HCT116 (cell line): Measurements from ENCODE around the gene DEF6. TPM values are rescaled to one million over a fixed set of nuclear protein-coding genes. Genes with fewer than 3 reads are reported as not detected.

ENCODE experiments used
- ATAC-seq: fragments of 200-7000 bp; cut with Tn5 transposase; 2 replicates; pipeline ENCODE4 v1.9.1; 2020; ENCODE audit warnings: mild to moderate bottlenecking, moderate library complexity
- BruUV-seq: library from RNA; stranded (reverse); fragments of 400-500 nt; replicated peaks from 2 replicates; lab custom pipeline; 2021; lab: Mats Ljungman, UMichigan
- CTCF ChIA-PET: fragments of 300-600 bp; sonication (Branson Sonifier 250); formaldehyde crosslinking; loops from one replicate; lab custom pipeline; 2021; ENCODE audit warnings: antibody characterized with exemption; lab: Charles Lee
- POLR2A ChIA-PET: fragments of 300-600, 350-600 bp; sonication (Branson Sonifier 250); formaldehyde crosslinking; loops from one replicate; lab custom pipeline; 2021; ENCODE audit warnings: antibody characterized with exemption; lab: Charles Lee
- RAD21 ChIA-PET, 2 experiments: fragments of 300-600 bp; sonication (Branson Sonifier 250); formaldehyde crosslinking; loops; one replicate each; lab custom pipeline; 2023; ENCODE audit warnings: low total read pairs in 2 of 2; ENCODE audit not compliant: uncharacterized antibody in 2 of 2, unreplicated experiment in 2 of 2, low non-redundant PET in 1 of 2; lab: Charles Lee
- DNase-seq: peaks from one replicate; pipeline ENCODE4 v3.0.0-alpha.2; 2010; ENCODE audit warnings: low read depth, low spot score
- H2AFZ ChIP-seq: fragments of 200-600 bp; shearing (Covaris generic), sonication (generic); 2 replicates; pipeline ENCODE4 v1.6.1; 2017; ENCODE audit warnings: low read depth, mixed run types, mixed read lengths, antibody characterized with exemption, low read length; ENCODE audit not compliant: poor library complexity, severe bottlenecking
- H3K27ac ChIP-seq: 2 replicates; pipeline ENCODE4 v1.5.1; 2012; ENCODE audit warnings: low read depth, low read length
- H3K27me3 ChIP-seq: fragments of 200-600 bp; sonication (generic); 2 replicates; pipeline ENCODE4 v1.6.1; 2016; ENCODE audit warnings: mixed run types, low read length, mixed read lengths; ENCODE audit not compliant: insufficient read depth
- H3K36me3 ChIP-seq, 2 experiments: fragments of 200-500 bp in 1 of 2; fragments of 200-600 bp in 1 of 2; sonication (Bioruptor generic) in 1 of 2; sonication (generic) in 1 of 2; 2 replicates each; pipeline versions ENCODE4 v1.5.1 to v1.6.1; 2014 to 2016; ENCODE audit warnings: low read length in 2 of 2, inconsistent platforms in 1 of 2, mixed read lengths in 1 of 2, mixed run types in 1 of 2; ENCODE audit not compliant: insufficient read depth in 2 of 2, control insufficient read depth in 1 of 2
- H3K4me1 ChIP-seq, 2 experiments: fragments of 200-600 bp in 1 of 2; sonication (generic) in 1 of 2; 2 replicates each; pipeline versions ENCODE4 v1.5.1 to v1.6.1; 2012 to 2017; ENCODE audit warnings: low read length in 2 of 2, inconsistent platforms in 1 of 2, mild to moderate bottlenecking in 1 of 2, mixed read lengths in 1 of 2, mixed run types in 1 of 2, moderate library complexity in 1 of 2; ENCODE audit not compliant: insufficient read depth in 2 of 2, control insufficient read depth in 1 of 2
- H3K4me2 ChIP-seq: fragments of 200-600 bp; sonication (generic); 2 replicates; pipeline ENCODE4 v1.6.1; 2017; ENCODE audit warnings: mixed run types, low read length, mixed read lengths
- H3K4me3 ChIP-seq, 2 experiments: fragments of 200-600 bp in 1 of 2; sonication (generic) in 1 of 2; replicated peaks in 1 of 2; 2 replicates each; pipeline ENCODE4 v1.5.1; 2011 to 2016; ENCODE audit warnings: low read length in 2 of 2, control low read depth in 1 of 2, low read depth in 1 of 2, mild to moderate bottlenecking in 1 of 2, mixed read lengths in 1 of 2, mixed run types in 1 of 2
- H3K79me2 ChIP-seq: fragments of 200-600 bp; sonication (generic); 2 replicates; pipeline ENCODE4 v1.6.1; 2017; ENCODE audit warnings: mild to moderate bottlenecking, mixed run types, low read length, moderate library complexity, mixed read lengths; ENCODE audit not compliant: insufficient read depth
- H3K9ac ChIP-seq: fragments of 200-600 bp; sonication (generic); 2 replicates; pipeline ENCODE4 v1.6.1; 2016; ENCODE audit warnings: low read length, mixed read lengths
- H3K9me2 ChIP-seq: fragments of 200-600 bp; sonication (generic), shearing (Covaris generic); 2 replicates; pipeline ENCODE4 v1.6.1; 2017; ENCODE audit warnings: mixed run types, mild to moderate bottlenecking, moderate library complexity; ENCODE audit not compliant: insufficient read depth
- H3K9me3 ChIP-seq, 2 experiments: fragments of 200-500 bp in 1 of 2; fragments of 200-600 bp in 1 of 2; sonication (Bioruptor generic) in 1 of 2; sonication (generic) in 1 of 2; 2 replicates each; pipeline ENCODE4 v1.6.1; 2014 to 2017; ENCODE audit warnings: low read length in 2 of 2, mixed read lengths in 2 of 2, inconsistent platforms in 1 of 2, low read depth in 1 of 2, mild to moderate bottlenecking in 1 of 2, mixed run types in 1 of 2, moderate library complexity in 1 of 2; ENCODE audit not compliant: control insufficient read depth in 1 of 2, insufficient read depth in 1 of 2
- H4K20me1 ChIP-seq: fragments of 200-600 bp; sonication (generic), shearing (Covaris generic); 2 replicates; pipeline ENCODE4 v1.6.1; 2017; ENCODE audit warnings: mixed run types, mild to moderate bottlenecking, moderate library complexity; ENCODE audit not compliant: insufficient read depth
- CBX3 ChIP-seq: IDR thresholded peaks from 2 replicates; pipeline ENCODE4 v1.6.1; 2012; ENCODE audit warnings: low read depth
- CEBPB ChIP-seq: IDR thresholded peaks from 2 replicates; pipeline ENCODE4 v1.6.1; 2012; ENCODE audit warnings: low read depth
- ELF1 ChIP-seq: IDR thresholded peaks from 2 replicates; pipeline ENCODE4 v1.6.1; 2012; ENCODE audit warnings: low read depth, borderline replicate concordance
- FOSL1 ChIP-seq: IDR thresholded peaks from 2 replicates; pipeline ENCODE4 v1.6.1; 2012; ENCODE audit warnings: low read depth
- JUND ChIP-seq: IDR thresholded peaks from 2 replicates; pipeline ENCODE4 v1.6.1; 2012
- POLR2A ChIP-seq: IDR thresholded peaks from 2 replicates; pipeline ENCODE4 v1.7.0; 2011; ENCODE audit warnings: borderline replicate concordance; ENCODE audit not compliant: insufficient read depth, insufficient read length; ENCODE audit errors: extremely low read depth
- POLR2AphosphoS5 ChIP-seq: IDR thresholded peaks from 2 replicates; pipeline ENCODE4 v1.6.1; 2011; ENCODE audit warnings: mild to moderate bottlenecking, low read depth, low read length, moderate library complexity
- RAD21 ChIP-seq: IDR thresholded peaks from 2 replicates; pipeline ENCODE4 v1.6.1; 2012; ENCODE audit warnings: low read depth, mild to moderate bottlenecking
- SIN3A ChIP-seq: IDR thresholded peaks from 2 replicates; pipeline ENCODE4 v1.6.1; 2012; ENCODE audit warnings: low read depth
- SP1 ChIP-seq: IDR thresholded peaks from 2 replicates; pipeline ENCODE4 v1.6.1; 2012; ENCODE audit warnings: low read depth
- SRF ChIP-seq: IDR thresholded peaks from 2 replicates; pipeline ENCODE4 v1.6.1; 2012; ENCODE audit warnings: low read depth
- TCF7L2 ChIP-seq: IDR thresholded peaks from 2 replicates; pipeline ENCODE4 v1.7.0; 2011; ENCODE audit warnings: borderline replicate concordance, inconsistent platforms; ENCODE audit not compliant: insufficient read depth, insufficient read length; ENCODE audit errors: extremely low read depth
- ZFX ChIP-seq: fragments of 450-650 bp; IDR thresholded peaks from 2 replicates; pipeline ENCODE4 v1.6.1; 2017
- intact Hi-C: fragments of 100-400 bp; cut with micrococcal nuclease; formaldehyde crosslinking; loops from 2 replicates; pipeline ENCODE4 v1.10.0; 2022
- total RNA-seq: library from RNA; stranded (reverse); gene quantifications from one replicate; pipeline ENCODE4 v1.2.1, GENCODE V29; 2021; ENCODE audit not compliant: unreplicated experiment
- TF ChIP-seq, protein P1 (sequence below): IDR thresholded peaks from 2 replicates; pipeline ENCODE4 v1.6.1; 2011; ENCODE audit warnings: mild to moderate bottlenecking, low read length, moderate library complexity; ENCODE audit not compliant: insufficient replicate concordance; ENCODE audit errors: extremely low read depth
- TF ChIP-seq, protein P2 (sequence below): IDR thresholded peaks from 2 replicates; pipeline ENCODE4 v1.6.1; 2012
- TF ChIP-seq, protein P3 (sequence below), 3 experiments: fragments of 200-600 bp in 1 of 3; sonication (generic) in 1 of 3; IDR thresholded peaks in 2 of 3; conservative IDR thresholded peaks in 1 of 3; 2 replicates each; pipeline ENCODE4 v1.5.1; 2012 to 2017; ENCODE audit warnings: low read depth in 2 of 3, low read length in 2 of 3, antibody characterized with exemption in 1 of 3, borderline replicate concordance in 1 of 3, control low read depth in 1 of 3, mild to moderate bottlenecking in 1 of 3, mixed read lengths in 1 of 3, mixed run types in 1 of 3, moderate library complexity in 1 of 3; ENCODE audit not compliant: insufficient read depth in 1 of 3
- TF ChIP-seq, protein P4 (sequence below): IDR thresholded peaks from 2 replicates; pipeline ENCODE4 v1.6.1; 2012; ENCODE audit warnings: low read depth

Gene DEF6
- total RNA-seq, 1 experiment from 2014 or later, result 40.4 TPM

DNA sequence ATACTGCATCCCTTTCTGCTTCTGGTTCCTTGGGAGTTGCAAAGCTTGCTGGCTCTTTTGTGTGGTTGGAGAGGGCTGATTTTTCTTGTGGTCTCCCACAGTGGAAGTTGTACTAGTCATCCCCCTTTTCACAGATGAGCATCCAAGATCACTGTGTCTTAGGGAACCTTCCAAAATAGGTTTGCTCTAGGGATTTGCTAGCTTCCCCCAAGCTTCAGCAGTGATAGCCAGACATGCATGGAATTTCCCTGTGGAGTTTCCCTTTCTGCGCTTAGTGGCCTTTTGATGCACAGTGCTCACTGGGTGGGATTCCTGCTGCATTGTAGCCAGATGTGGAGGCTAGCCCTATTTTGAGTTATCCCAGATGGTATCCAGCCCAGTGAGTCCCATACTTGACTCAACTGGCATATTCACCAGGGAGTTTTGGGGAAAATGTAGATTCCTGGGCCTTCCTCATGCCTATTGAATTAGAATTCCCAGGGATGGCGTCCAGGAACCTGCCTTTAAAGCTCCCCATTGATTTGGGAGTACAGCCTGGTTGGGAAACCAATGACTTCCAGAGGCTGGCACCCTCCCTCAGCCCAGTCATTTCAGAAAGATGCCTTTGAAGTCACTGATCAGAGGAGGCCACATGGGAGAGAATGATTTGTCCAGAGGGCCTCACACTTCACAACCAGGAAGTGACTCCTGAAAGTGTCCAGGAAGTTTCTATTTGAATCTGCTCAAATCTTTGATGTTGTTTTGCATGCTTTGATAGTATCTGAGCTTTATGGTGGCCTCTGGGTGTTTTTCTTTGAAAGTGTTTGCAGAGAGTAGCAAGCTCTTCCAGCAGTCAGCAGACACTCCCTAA lies 70.6 kb downstream of the DEF6 start:
- peaks cover 63 to 84% of the 10 kb centered on the region in 2 experiments for H3K4me1 ChIP-seq
- ATAC-seq (peak; percentile 82), DNase-seq (peak; percentile 93)
- H2AFZ ChIP-seq, result no peak overlapping the region
- peak overlapping the region; percentile 68 for H3K27ac ChIP-seq
- peak overlapping the region; percentile 76 for H3K4me2 ChIP-seq
- no peaks in the 10 kb centered on the region for H4K20me1 ChIP-seq
- ChIA-PET RAD21 (interaction anchor here (1.0 to 1.3 kb wide), 3 partner anchors 9 to 81 kb away, joined by 3 to 6 read pairs (median 4); partner anchors contain the start of gene PPARD (in 1 of the 2)), CTCF (interaction anchor here (1.0 to 1.2 kb wide), 2 partner anchors 27 to 81 kb away, joined by 5 read pairs; no protein-coding TSS in a partner anchor), POLR2A (interaction anchor here (0.6 to 1.5 kb wide), 2 partner anchors 23 to 27 kb away, joined by 3 to 4 read pairs; no protein-coding TSS in a partner anchor)
- no peaks in the 10 kb centered on the region for H3K27me3 ChIP-seq
- no peaks in the 10 kb centered on the region for H3K9me2 ChIP-seq
- H3K9me3 ChIP-seq, result no peaks in the 10 kb centered on the region
- TF ChIP-seq TCF7L2 (peak; percentile 94), RAD21 (peak; percentile 33; the same call in 1 of the 2 replicates), ELF1 (peak; percentile 91; the same call in 1 of the 2 replicates), JUND (peak; percentile 96), SIN3A (peak; percentile 97; the same call in 1 of the 2 replicates), SRF (peak; percentile 63; the same call in 1 of the 2 replicates), CEBPB (peak; percentile 90), FOSL1 (peak; percentile 94), CBX3 (peak; percentile 95), ZFX (no peak), POLR2AphosphoS5 (peak; percentile 44; the same call in 1 of the 2 replicates), POLR2A (no peak), SP1 (peak; percentile 96)
- TF ChIP-seq, protein P1, sequence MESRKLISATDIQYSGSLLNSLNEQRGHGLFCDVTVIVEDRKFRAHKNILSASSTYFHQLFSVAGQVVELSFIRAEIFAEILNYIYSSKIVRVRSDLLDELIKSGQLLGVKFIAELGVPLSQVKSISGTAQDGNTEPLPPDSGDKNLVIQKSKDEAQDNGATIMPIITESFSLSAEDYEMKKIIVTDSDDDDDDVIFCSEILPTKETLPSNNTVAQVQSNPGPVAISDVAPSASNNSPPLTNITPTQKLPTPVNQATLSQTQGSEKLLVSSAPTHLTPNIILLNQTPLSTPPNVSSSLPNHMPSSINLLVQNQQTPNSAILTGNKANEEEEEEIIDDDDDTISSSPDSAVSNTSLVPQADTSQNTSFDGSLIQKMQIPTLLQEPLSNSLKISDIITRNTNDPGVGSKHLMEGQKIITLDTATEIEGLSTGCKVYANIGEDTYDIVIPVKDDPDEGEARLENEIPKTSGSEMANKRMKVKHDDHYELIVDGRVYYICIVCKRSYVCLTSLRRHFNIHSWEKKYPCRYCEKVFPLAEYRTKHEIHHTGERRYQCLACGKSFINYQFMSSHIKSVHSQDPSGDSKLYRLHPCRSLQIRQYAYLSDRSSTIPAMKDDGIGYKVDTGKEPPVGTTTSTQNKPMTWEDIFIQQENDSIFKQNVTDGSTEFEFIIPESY, result no peak
- TF ChIP-seq, protein P2, sequence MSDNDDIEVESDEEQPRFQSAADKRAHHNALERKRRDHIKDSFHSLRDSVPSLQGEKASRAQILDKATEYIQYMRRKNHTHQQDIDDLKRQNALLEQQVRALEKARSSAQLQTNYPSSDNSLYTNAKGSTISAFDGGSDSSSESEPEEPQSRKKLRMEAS, result peak; percentile 94
- TF ChIP-seq, protein P3, sequence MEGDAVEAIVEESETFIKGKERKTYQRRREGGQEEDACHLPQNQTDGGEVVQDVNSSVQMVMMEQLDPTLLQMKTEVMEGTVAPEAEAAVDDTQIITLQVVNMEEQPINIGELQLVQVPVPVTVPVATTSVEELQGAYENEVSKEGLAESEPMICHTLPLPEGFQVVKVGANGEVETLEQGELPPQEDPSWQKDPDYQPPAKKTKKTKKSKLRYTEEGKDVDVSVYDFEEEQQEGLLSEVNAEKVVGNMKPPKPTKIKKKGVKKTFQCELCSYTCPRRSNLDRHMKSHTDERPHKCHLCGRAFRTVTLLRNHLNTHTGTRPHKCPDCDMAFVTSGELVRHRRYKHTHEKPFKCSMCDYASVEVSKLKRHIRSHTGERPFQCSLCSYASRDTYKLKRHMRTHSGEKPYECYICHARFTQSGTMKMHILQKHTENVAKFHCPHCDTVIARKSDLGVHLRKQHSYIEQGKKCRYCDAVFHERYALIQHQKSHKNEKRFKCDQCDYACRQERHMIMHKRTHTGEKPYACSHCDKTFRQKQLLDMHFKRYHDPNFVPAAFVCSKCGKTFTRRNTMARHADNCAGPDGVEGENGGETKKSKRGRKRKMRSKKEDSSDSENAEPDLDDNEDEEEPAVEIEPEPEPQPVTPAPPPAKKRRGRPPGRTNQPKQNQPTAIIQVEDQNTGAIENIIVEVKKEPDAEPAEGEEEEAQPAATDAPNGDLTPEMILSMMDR (IDR thresholded peaks at IDR 0.05 in 2 of 3, conservative IDR thresholded peaks at IDR 0.05 in 1 of 3; ENCODE audit: borderline replicate concordance in 1 of 3, insufficient read depth in 1 of 3, low read depth in 2 of 3, low read length in 2 of 3), result no peak
- TF ChIP-seq, protein P4, sequence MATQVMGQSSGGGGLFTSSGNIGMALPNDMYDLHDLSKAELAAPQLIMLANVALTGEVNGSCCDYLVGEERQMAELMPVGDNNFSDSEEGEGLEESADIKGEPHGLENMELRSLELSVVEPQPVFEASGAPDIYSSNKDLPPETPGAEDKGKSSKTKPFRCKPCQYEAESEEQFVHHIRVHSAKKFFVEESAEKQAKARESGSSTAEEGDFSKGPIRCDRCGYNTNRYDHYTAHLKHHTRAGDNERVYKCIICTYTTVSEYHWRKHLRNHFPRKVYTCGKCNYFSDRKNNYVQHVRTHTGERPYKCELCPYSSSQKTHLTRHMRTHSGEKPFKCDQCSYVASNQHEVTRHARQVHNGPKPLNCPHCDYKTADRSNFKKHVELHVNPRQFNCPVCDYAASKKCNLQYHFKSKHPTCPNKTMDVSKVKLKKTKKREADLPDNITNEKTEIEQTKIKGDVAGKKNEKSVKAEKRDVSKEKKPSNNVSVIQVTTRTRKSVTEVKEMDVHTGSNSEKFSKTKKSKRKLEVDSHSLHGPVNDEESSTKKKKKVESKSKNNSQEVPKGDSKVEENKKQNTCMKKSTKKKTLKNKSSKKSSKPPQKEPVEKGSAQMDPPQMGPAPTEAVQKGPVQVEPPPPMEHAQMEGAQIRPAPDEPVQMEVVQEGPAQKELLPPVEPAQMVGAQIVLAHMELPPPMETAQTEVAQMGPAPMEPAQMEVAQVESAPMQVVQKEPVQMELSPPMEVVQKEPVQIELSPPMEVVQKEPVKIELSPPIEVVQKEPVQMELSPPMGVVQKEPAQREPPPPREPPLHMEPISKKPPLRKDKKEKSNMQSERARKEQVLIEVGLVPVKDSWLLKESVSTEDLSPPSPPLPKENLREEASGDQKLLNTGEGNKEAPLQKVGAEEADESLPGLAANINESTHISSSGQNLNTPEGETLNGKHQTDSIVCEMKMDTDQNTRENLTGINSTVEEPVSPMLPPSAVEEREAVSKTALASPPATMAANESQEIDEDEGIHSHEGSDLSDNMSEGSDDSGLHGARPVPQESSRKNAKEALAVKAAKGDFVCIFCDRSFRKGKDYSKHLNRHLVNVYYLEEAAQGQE, result no peak
- no peaks in the 10 kb centered on the region; a peak in 1 of 4 replicates for H3K36me3 ChIP-seq
- peak overlapping the region in 1 of 2 experiments; percentile 28; a peak in 1 of 4 replicates for H3K4me3 ChIP-seq
- H3K79me2 ChIP-seq, result peaks cover 69% of the 10 kb centered on the region
- no TSS peak for BruUV-seq
- peak overlapping the region; percentile 60 for H3K9ac ChIP-seq
- intact Hi-C loops, result no loop called here
